CD4-positive, alpha-beta T cell (primary cell): ENCODE results near the gene CHST12. TPM values are rescaled to one million over a fixed set of nuclear protein-coding genes. Genes with fewer than 3 reads are reported as not detected.

Experiments
- ATAC-seq: fragments of 200-7000 bp; cut with Tn5 transposase; one replicate; pipeline ENCODE4 v1.10.0; 2022; ENCODE audit warnings: mild to moderate bottlenecking; ENCODE audit not compliant: poor library complexity
- CTCF ChIA-PET: fragments of 350-600 bp; sonication (Branson Sonifier 250); formaldehyde crosslinking; loops from one replicate; lab custom pipeline; 2021; ENCODE audit warnings: antibody characterized with exemption, inconsistent platforms; lab: Charles Lee
- POLR2A ChIA-PET: fragments of 350-600 bp; sonication (Branson Sonifier 250); formaldehyde crosslinking; loops from one replicate; lab custom pipeline; 2021; ENCODE audit warnings: antibody characterized with exemption, inconsistent platforms; lab: Charles Lee
- DNase-seq, 14 experiments: peaks; one replicate each; pipeline ENCODE4 v3.0.0-alpha.2; 2013 to 2020; ENCODE audit warnings: mixed read lengths in 2 of 14
- H3K27ac ChIP-seq, 2 donors: one replicate each; pipeline versions ENCODE4 v1.5.1 to v1.7.0; 2013; ENCODE audit warnings: low read length in 2 of 2, low read depth in 1 of 2, mild to moderate bottlenecking in 1 of 2
- H3K27me3 ChIP-seq, 2 experiments: 1 replicate in 1 of 2; 2 replicates in 1 of 2; pipeline versions ENCODE4 v1.6.1 to v1.7.0; 2013; ENCODE audit warnings: low read length in 2 of 2, control low read depth in 1 of 2, mild to moderate bottlenecking in 1 of 2, moderate library complexity in 1 of 2; ENCODE audit not compliant: insufficient read depth in 2 of 2, control insufficient read depth in 1 of 2
- H3K36me3 ChIP-seq: one replicate; pipeline ENCODE4 v1.6.1; 2013; ENCODE audit warnings: low read length, control low read depth; ENCODE audit not compliant: insufficient read depth
- H3K4me1 ChIP-seq: one replicate; pipeline ENCODE4 v1.6.1; 2013; ENCODE audit warnings: low read length, control low read depth; ENCODE audit not compliant: insufficient read depth
- H3K4me3 ChIP-seq: one replicate; pipeline ENCODE4 v1.5.1; 2013; ENCODE audit warnings: mild to moderate bottlenecking, low read length, moderate library complexity
- H3K9me3 ChIP-seq, 2 experiments: 1 replicate in 1 of 2; 2 replicates in 1 of 2; pipeline versions ENCODE4 v1.6.1 to v1.7.0; 2013; ENCODE audit warnings: low read length in 2 of 2, mild to moderate bottlenecking in 2 of 2, control low read depth in 1 of 2, moderate library complexity in 1 of 2; ENCODE audit not compliant: control insufficient read depth in 1 of 2, insufficient read depth in 1 of 2
- H3K27ac Mint-ChIP-seq: one replicate; pipeline ENCODE4 v1.8.0; 2020; ENCODE audit warnings: mixed read lengths
- H3K27me3 Mint-ChIP-seq: one replicate; pipeline ENCODE4 v1.8.0; 2021; ENCODE audit warnings: mixed read lengths
- H3K36me3 Mint-ChIP-seq: one replicate; pipeline ENCODE4 v1.8.0; 2021; ENCODE audit warnings: low read depth, mixed read lengths
- H3K4me1 Mint-ChIP-seq: one replicate; pipeline ENCODE4 v1.8.0; 2021; ENCODE audit warnings: low read depth, mixed read lengths
- H3K4me3 Mint-ChIP-seq: one replicate; pipeline ENCODE4 v1.8.0; 2020; ENCODE audit warnings: mild to moderate bottlenecking, mixed read lengths
- H3K9me3 Mint-ChIP-seq: one replicate; pipeline ENCODE4 v1.8.0; 2020; ENCODE audit warnings: mixed read lengths
- intact Hi-C, 2 experiments: fragments of 100-400 bp; cut with DNase I in 1 of 2; cut with micrococcal nuclease in 1 of 2; formaldehyde crosslinking; loops; one replicate each; pipeline versions ENCODE4 v1.15.1 to v1.9.0; 2023 to 2025; cut with DNase I, micrococcal nuclease
- total RNA-seq, 174 experiments: library from RNA in 2 of 174; stranded (reverse) in 2 of 174; gene quantifications; one replicate each; pipeline ENCODE4 v1.2.3 and lab custom pipeline; 2021 to 2026
- TF ChIP-seq, protein P1 (sequence below): fragments of 200-600 bp; IDR thresholded peaks from one replicate; pipeline ENCODE4 v1.8.0; 2022; ENCODE audit warnings: antibody characterized with exemption, mild to moderate bottlenecking

CHST12 gene
- total RNA-seq, 2 experiments from 2014 or later = 6.6 to 8.6 TPM

DNA sequence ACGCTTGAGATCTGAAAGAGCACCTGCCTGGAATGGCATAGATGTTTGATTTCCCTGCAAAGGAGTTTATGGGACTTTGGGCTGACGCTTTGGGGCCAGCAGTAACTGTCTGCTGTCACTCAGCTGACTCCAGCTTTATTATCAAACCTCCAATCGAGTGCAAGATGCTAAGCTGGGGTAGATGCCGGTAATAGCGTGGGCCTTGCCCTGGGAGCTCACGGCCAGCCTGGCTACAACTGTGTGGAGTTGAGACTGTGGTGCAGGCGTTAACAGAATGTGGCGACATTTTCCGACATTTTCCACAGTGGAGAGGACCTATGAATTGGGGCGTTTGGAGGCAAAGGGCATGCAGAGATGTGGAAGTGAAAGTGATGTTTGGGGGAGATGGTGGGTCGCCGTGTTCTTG lies 1.3 kb downstream of the CHST12 start:
- H3K4me3 Mint-ChIP-seq = peak overlapping the region; percentile 88
- Histone ChIP-seq H3K4me1 (peaks cover 67% of the 10 kb centered on the region), H3K36me3 (no peaks in the 10 kb centered on the region), H3K27ac (peak overlapping the region; percentile 35 to 56), H3K27me3 (no peaks in the 10 kb centered on the region), H3K9me3 (no peaks in the 10 kb centered on the region), H3K4me3 (peak overlapping the region; percentile 64)
- DNase-seq (peak in 1 of 14 experiments; percentile 28), ATAC-seq (no peak)
- no peaks in the 10 kb centered on the region for H3K27me3 Mint-ChIP-seq
- ChIA-PET CTCF (no interaction called here), POLR2A (interaction anchor here (0.6 to 3.6 kb wide), 4 partner anchors 13 to 1531 kb away, joined by 3 to 27 read pairs (median 4); partner anchors contain the start of gene EIF3B)
- H3K36me3 Mint-ChIP-seq = no peaks in the 10 kb centered on the region
- TF ChIP-seq, protein P1, sequence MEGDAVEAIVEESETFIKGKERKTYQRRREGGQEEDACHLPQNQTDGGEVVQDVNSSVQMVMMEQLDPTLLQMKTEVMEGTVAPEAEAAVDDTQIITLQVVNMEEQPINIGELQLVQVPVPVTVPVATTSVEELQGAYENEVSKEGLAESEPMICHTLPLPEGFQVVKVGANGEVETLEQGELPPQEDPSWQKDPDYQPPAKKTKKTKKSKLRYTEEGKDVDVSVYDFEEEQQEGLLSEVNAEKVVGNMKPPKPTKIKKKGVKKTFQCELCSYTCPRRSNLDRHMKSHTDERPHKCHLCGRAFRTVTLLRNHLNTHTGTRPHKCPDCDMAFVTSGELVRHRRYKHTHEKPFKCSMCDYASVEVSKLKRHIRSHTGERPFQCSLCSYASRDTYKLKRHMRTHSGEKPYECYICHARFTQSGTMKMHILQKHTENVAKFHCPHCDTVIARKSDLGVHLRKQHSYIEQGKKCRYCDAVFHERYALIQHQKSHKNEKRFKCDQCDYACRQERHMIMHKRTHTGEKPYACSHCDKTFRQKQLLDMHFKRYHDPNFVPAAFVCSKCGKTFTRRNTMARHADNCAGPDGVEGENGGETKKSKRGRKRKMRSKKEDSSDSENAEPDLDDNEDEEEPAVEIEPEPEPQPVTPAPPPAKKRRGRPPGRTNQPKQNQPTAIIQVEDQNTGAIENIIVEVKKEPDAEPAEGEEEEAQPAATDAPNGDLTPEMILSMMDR = no peak
- H3K27ac Mint-ChIP-seq = peak overlapping the region; percentile 82
- intact Hi-C loops = loop anchor here (1.0 to 5.0 kb wide), 5 partner anchors 90 to 832 kb away; partner anchors contain the start of genes BRAT1 (in 1 of the 2), IQCE (in 1 of the 2), MRM2 (in 1 of the 2) and NUDT1 (in 1 of the 2)
- peaks cover 64% of the 10 kb centered on the region for H3K4me1 Mint-ChIP-seq
- H3K9me3 Mint-ChIP-seq = no peaks in the 10 kb centered on the region

DNA sequence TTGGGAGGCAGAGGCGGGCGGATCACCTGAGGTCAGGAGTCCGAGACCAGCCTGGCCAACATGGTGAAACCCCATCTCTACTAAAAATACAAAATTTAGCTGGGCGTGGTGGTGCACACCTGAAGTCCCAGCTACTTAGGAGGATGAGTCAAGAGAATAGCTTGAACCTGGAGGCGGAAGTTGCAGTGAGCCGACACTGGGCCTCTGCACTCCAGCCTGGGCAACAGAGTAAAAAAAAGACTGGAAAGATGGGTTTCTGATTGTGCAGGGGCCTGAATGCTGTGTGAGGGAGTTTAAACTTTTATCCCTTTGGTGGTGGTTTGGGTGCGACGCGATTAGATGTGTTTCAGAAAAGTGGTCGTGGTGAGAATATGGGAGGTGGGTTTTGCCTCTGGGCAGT lies 1.8 kb downstream of the CHST12 start:
- peak overlapping the region; percentile 88 for H3K4me3 Mint-ChIP-seq
- intact Hi-C loops = loop anchor here in 1 of 2 experiments (5.0 kb wide), 2 partner anchors 227 to 833 kb away; partner anchors contain the start of genes PSMG3 and TTYH3
- no peaks in the 10 kb centered on the region for H3K9me3 Mint-ChIP-seq
- H3K27ac Mint-ChIP-seq = peak overlapping the region; percentile 82
- peak overlapping the region; percentile 64 for H3K4me3 ChIP-seq
- TF ChIP-seq, protein P1 = no peak
- DNase-seq (peak in 1 of 14 experiments; percentile 26), ATAC-seq (no peak)
- H3K27me3 ChIP-seq = no peaks in the 10 kb centered on the region
- no peaks in the 10 kb centered on the region for H3K36me3 Mint-ChIP-seq
- POLR2A ChIA-PET = interaction anchor here (0.7 to 3.6 kb wide), 3 partner anchors 13 to 51 kb away, joined by 3 to 27 read pairs (median 5); partner anchors contain the start of gene EIF3B
- peak overlapping the region in 1 of 2 donors; percentile 56 for H3K27ac ChIP-seq
- H3K27me3 Mint-ChIP-seq = no peaks in the 10 kb centered on the region
- H3K4me1 Mint-ChIP-seq = peaks cover 64% of the 10 kb centered on the region
- no peaks in the 10 kb centered on the region for H3K9me3 ChIP-seq
- no peaks in the 10 kb centered on the region for H3K36me3 ChIP-seq
- CTCF ChIA-PET = interaction anchor here (1.4 kb wide), 1 partner anchor 26 kb away, joined by 4 read pairs; no protein-coding TSS in a partner anchor
- H3K4me1 ChIP-seq = peaks cover 67% of the 10 kb centered on the region

DNA sequence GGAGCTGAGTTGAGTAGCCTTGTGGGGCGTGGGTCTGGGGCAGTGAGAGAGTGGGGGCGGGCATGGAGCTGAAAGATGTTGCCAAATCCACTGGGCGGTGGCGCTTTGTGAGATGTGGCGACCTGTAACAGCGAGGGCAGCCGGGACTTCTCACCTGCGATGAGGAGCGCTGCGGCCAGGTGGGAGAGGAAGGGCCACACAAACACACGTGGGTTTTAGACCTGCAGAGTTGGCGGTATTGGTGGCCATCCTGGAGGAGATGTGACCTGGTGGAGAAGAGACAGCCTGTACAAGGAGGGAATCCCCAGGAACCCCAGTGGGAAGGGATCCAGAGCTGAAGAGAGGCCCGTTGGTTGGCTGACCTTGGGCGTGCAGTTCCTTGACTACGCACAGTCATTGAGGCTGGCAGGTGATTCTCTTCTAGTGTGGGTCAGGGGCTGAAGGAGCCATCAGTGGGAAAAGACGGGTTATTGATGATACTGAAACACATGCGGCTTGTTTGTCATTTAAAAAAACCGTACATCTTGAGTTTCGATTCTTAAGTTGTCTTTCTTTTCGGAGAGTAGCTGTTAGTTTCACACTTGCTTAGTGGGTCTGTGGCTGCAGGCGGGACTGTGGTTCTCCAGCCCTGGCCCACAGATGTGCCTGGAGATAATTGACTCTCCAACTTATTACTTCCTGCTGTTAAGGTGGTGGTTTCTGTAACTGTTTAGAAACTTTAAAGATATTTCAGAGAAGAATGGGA lies 2.4 kb downstream of the CHST12 start:
- H3K4me1 Mint-ChIP-seq = peaks cover 68% of the 10 kb centered on the region
- CTCF ChIA-PET = interaction anchor here (1.4 kb wide), 1 partner anchor 25 kb away, joined by 4 read pairs; no protein-coding TSS in a partner anchor
- DNase-seq = peak in 10 of 14 experiments; percentile 16 to 88 (median 46)

More for the DNA sequence above, 2.4 kb downstream of the CHST12 start:
- Mint-ChIP-seq H3K27me3 (no peaks in the 10 kb centered on the region), H3K36me3 (no peaks in the 10 kb centered on the region), H3K4me3 (peak overlapping the region; percentile 88), H3K9me3 (no peaks in the 10 kb centered on the region), H3K27ac (peak overlapping the region; percentile 82)
- Histone ChIP-seq H3K4me1 (peaks cover 71% of the 10 kb centered on the region), H3K4me3 (peak overlapping the region; percentile 64), H3K27ac (peak overlapping the region; percentile 22 to 56), H3K36me3 (no peaks in the 10 kb centered on the region), H3K9me3 (no peaks in the 10 kb centered on the region), H3K27me3 (no peaks in the 10 kb centered on the region)
- intact Hi-C loops = loop anchor here in 1 of 2 experiments (5.0 kb wide), 2 partner anchors 227 to 833 kb away; partner anchors contain the start of genes PSMG3 and TTYH3
- peak; percentile 13 for ATAC-seq
- POLR2A ChIA-PET = interaction anchor here (0.6 to 3.6 kb wide), 6 partner anchors 10 to 174 kb away, joined by 3 to 27 read pairs (median 3); partner anchors contain the start of gene EIF3B
- TF ChIP-seq, protein P1 = no peak
